Mucosa of stomach (tissue), 1 donor: ENCODE results near the gene HBS1L.
"Not testable (repeated sequence)": the region's sequence is repeated elsewhere in the genome, so short reads cannot be mapped to it uniquely, and the experiment has no call there.

Source experiments
- H3K27me3 ChIP-seq: one replicate; pipeline ENCODE4 v1.7.0; 2013; ENCODE audit warnings: mild to moderate bottlenecking, low read length; ENCODE audit not compliant: control insufficient read depth, insufficient read depth
- H3K36me3 ChIP-seq: one replicate; pipeline ENCODE4 v1.7.0; 2013; ENCODE audit warnings: low read length; ENCODE audit not compliant: control insufficient read depth, insufficient read depth
- H3K4me1 ChIP-seq: one replicate; pipeline ENCODE4 v1.7.0; 2013; ENCODE audit warnings: mild to moderate bottlenecking, low read length; ENCODE audit not compliant: control insufficient read depth, insufficient read depth
- H3K4me3 ChIP-seq: one replicate; pipeline ENCODE4 v1.7.0; 2013; ENCODE audit warnings: low read length
- H3K9ac ChIP-seq: one replicate; pipeline ENCODE4 v1.7.0; 2013; ENCODE audit warnings: mild to moderate bottlenecking, low read length, moderate library complexity
- H3K9me3 ChIP-seq: one replicate; pipeline ENCODE4 v1.7.0; 2013; ENCODE audit warnings: mild to moderate bottlenecking, low read length, moderate library complexity; ENCODE audit not compliant: control insufficient read depth
- donor health status: Pancreatic carcinoma.

Gene HBS1L

GRCh38 chr6:135073217-135073616 is 18.6 kb upstream of the HBS1L start:
- H3K27me3 ChIP-seq, result no peaks in the 10 kb centered on the region
- no peak overlapping the region for H3K9ac ChIP-seq
- H3K4me3 ChIP-seq, result no peak overlapping the region
- no peaks in the 10 kb centered on the region for H3K36me3 ChIP-seq
- H3K4me1 ChIP-seq, result no peaks in the 10 kb centered on the region
- no peaks in the 10 kb centered on the region for H3K9me3 ChIP-seq

GRCh38 chr6:135072753-135073152 is 18.1 kb upstream of the HBS1L start:
- Histone ChIP-seq H3K9me3 (no peaks in the 10 kb centered on the region), H3K36me3 (no peaks in the 10 kb centered on the region), H3K9ac (no peak overlapping the region), H3K27me3 (no peaks in the 10 kb centered on the region), H3K4me1 (no peaks in the 10 kb centered on the region), H3K4me3 (no peak overlapping the region)

- Histone ChIP-seq H3K9ac (no peak overlapping the region), H3K9me3 (no peaks in the 10 kb centered on the region), H3K4me1 (no peaks in the 10 kb centered on the region), H3K27me3 (no peaks in the 10 kb centered on the region), H3K36me3 (no peaks in the 10 kb centered on the region), H3K4me3 (no peak overlapping the region)
Observed at GRCh38 chr6:135071541-135071940, 16.9 kb upstream of the HBS1L start.

GRCh38 chr6:135067911-135068310 is 13.3 kb upstream of the HBS1L start:
- Histone ChIP-seq H3K4me1 (no peaks in the 10 kb centered on the region), H3K4me3 (no peak overlapping the region), H3K27me3 (no peaks in the 10 kb centered on the region), H3K36me3 (no peaks in the 10 kb centered on the region), H3K9ac (no peak overlapping the region), H3K9me3 (no peaks in the 10 kb centered on the region)

- Histone ChIP-seq H3K36me3 (no peaks in the 10 kb centered on the region), H3K9ac (no peak overlapping the region), H3K9me3 (no peaks in the 10 kb centered on the region), H3K4me3 (no peak overlapping the region), H3K4me1 (no peaks in the 10 kb centered on the region), H3K27me3 (no peaks in the 10 kb centered on the region)
Observed at GRCh38 chr6:135066806-135067205, 12.2 kb upstream of the HBS1L start.

- Histone ChIP-seq H3K27me3 (no peaks in the 10 kb centered on the region), H3K4me3 (no peak overlapping the region), H3K9me3 (no peaks in the 10 kb centered on the region), H3K36me3 (no peaks in the 10 kb centered on the region), H3K9ac (no peak overlapping the region), H3K4me1 (no peaks in the 10 kb centered on the region)
Observed at GRCh38 chr6:135066397-135066796, 11.8 kb upstream of the HBS1L start.

- Histone ChIP-seq H3K9me3 (no peaks in the 10 kb centered on the region), H3K4me3 (no peak overlapping the region), H3K27me3 (no peaks in the 10 kb centered on the region), H3K36me3 (no peaks in the 10 kb centered on the region), H3K9ac (no peak overlapping the region), H3K4me1 (no peaks in the 10 kb centered on the region)
Observed at GRCh38 chr6:135064586-135064985, 10.0 kb upstream of the HBS1L start.

- no peaks in the 10 kb centered on the region for H3K36me3 ChIP-seq
- no peaks in the 10 kb centered on the region for H3K9me3 ChIP-seq
- no peaks in the 10 kb centered on the region for H3K27me3 ChIP-seq
- H3K9ac ChIP-seq, result no peak overlapping the region
- H3K4me3 ChIP-seq, result no peak overlapping the region
- no peaks in the 10 kb centered on the region for H3K4me1 ChIP-seq
Observed at GRCh38 chr6:135063926-135064325, 9.3 kb upstream of the HBS1L start.

- no peaks in the 10 kb centered on the region for H3K4me1 ChIP-seq
- H3K9ac ChIP-seq, result no peak overlapping the region
- no peaks in the 10 kb centered on the region for H3K9me3 ChIP-seq
- H3K36me3 ChIP-seq, result no peaks in the 10 kb centered on the region
- no peaks in the 10 kb centered on the region for H3K27me3 ChIP-seq
- H3K4me3 ChIP-seq, result no peak overlapping the region
Observed at GRCh38 chr6:135062735-135063134, 8.1 kb upstream of the HBS1L start.

GRCh38 chr6:135060076-135060475 is 5.5 kb upstream of the HBS1L start:
- H3K27me3 ChIP-seq, result no peaks in the 10 kb centered on the region
- H3K4me1 ChIP-seq, result no peaks in the 10 kb centered on the region
- H3K9me3 ChIP-seq, result no peaks in the 10 kb centered on the region
- no peak overlapping the region for H3K9ac ChIP-seq
- H3K4me3 ChIP-seq, result no peak overlapping the region
- H3K36me3 ChIP-seq, result no peaks in the 10 kb centered on the region

GRCh38 chr6:135058299-135058698 is 3.7 kb upstream of the HBS1L start:
- not testable (repeated sequence) for H3K4me3 ChIP-seq, H3K9me3 ChIP-seq, H3K27me3 ChIP-seq, H3K9ac ChIP-seq, H3K36me3 ChIP-seq, H3K4me1 ChIP-seq

- Histone ChIP-seq H3K27me3 (no peaks in the 10 kb centered on the region), H3K9ac (no peak overlapping the region), H3K9me3 (no peaks in the 10 kb centered on the region), H3K36me3 (no peaks in the 10 kb centered on the region), H3K4me3 (no peak overlapping the region), H3K4me1 (no peaks in the 10 kb centered on the region)
Observed at GRCh38 chr6:135056632-135057031, 2.0 kb upstream of the HBS1L start.

- H3K9ac ChIP-seq, result peak overlapping the region; percentile 98
- H3K4me1 ChIP-seq, result no peaks in the 10 kb centered on the region
- peak overlapping the region; percentile 96 for H3K4me3 ChIP-seq
- no peaks in the 10 kb centered on the region for H3K9me3 ChIP-seq
- H3K27me3 ChIP-seq, result no peaks in the 10 kb centered on the region
- H3K36me3 ChIP-seq, result no peaks in the 10 kb centered on the region
Observed at GRCh38 chr6:135054226-135054568, 425 bp downstream of the HBS1L start.
